ENCODE measurements around the gene TBC1D9.
"Not testable (repeated sequence)": the region's sequence is repeated elsewhere in the genome, so short reads cannot be mapped to it uniquely, and the experiment has no call there.

The TBC1D9 gene

DNA sequence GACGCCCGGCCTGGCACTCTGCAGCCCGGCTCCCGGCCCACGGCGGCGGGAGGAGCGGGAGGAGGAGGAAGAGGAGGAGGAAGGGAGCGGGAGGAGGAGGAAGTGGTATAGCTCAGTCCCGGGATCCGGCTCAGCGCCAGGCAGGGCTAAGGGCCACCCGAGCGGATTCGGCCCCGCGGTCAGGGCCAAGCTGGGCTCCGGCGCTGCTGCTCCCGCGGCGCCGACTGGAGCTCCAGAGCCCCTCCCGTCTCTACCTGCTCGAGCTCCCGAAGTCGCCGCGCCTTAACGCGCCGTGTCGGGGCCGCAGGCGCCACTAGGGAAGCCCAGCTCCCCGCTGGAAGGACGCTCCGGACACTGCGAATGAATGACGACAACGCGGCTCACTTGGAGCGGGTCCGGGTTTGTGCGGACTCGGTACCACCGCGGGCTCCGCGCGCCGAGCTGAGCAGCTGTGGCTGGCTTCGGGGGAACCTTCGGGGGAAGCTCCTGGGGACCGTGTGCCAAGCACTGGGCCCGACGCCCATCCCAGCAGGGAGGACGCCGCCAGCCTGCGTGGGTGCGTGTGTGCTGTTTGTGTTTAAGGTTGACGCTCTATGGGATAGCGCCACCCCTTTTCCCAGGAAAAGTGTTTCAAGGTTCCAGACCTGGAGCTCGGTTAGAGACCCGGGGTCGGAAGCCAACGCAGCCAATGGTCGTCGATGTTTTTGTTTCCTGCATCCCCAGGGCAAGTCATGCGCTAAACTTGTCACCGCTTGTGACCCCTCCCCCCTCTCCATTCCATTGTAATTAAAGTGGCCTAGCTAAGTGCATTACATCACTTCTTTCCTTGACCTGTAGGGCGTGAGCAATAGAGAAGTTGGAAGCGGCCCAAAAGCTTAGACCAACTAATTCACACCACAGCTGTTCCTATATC is at the start of gene TBC1D9:
TBC1D9 (minus strand) TSS at position 67 of the 913 bp plus-strand sequence. CDS start 340 bp downstream, outside the sequence.
- no peak for DNase-seq (ENCODE audit: low read depth)

- no peak for DNase-seq (ENCODE audit: low read depth)
These were observed 49.1 kb upstream of the TBC1D9 start for GRCh38 chr4:140805293-140805692.

GRCh38 chr4:140802591-140802990 is 46.4 kb upstream of the TBC1D9 start:
- no peak for DNase-seq (ENCODE audit: low read depth)

GRCh38 chr4:140800666-140801065 is 44.5 kb upstream of the TBC1D9 start:
- DNase-seq (ENCODE audit: low read depth), result no peak

- DNase-seq (ENCODE audit: low read depth), result no peak
These were observed 43.6 kb upstream of the TBC1D9 start for GRCh38 chr4:140799686-140800225.

DNA sequence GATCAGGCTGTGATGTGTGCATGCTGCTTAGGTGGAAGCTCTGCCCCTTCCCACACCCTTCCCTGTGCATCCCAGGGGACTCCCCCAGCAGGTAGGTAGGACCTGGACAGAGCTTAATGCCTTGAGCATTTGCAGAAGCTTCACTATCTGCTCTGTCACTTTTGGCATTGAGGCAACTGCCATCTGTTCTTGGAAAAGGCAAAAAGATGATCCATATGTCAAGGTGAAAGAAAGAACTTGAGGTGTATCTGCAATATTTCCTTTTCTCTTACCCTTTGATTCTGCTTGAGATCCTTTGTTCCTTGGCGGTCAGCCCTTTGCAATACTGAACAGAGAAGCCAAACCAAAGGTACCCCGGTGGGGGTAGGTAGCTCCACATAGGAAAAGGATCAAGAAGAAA is 37.1 kb upstream of the TBC1D9 start:
- DNase-seq (ENCODE audit: low read depth), result no peak

DNA sequence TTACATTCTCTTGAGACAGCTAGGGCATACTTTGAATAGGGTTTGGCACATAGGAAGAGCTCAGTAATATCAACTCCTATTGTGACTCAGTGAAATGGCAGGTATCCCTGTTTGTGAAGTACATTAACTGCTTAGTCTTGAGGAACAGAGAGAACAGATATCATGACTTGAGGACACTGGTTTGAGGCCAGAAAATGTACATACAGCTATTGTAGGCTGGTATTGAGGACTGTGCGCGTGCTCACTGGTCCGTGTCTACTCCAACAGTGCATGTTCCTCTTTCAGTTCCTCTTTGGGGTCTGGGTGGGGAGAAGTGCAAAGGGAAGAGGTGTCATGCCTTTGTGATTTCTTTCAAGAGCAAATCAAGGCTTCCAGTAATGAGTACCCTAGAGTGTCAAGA is 34.6 kb upstream of the TBC1D9 start:
- no peak for DNase-seq (ENCODE audit: low read depth)

- no peak for DNase-seq (ENCODE audit: low read depth)
These were observed 34.0 kb upstream of the TBC1D9 start for GRCh38 chr4:140790171-140790570.

- DNase-seq (ENCODE audit: low read depth), result no peak
These were observed 33.6 kb upstream of the TBC1D9 start for GRCh38 chr4:140789759-140790158.

GRCh38 chr4:140782787-140783186 is 26.6 kb upstream of the TBC1D9 start:
- not testable (repeated sequence) for DNase-seq (ENCODE audit: low read depth)

GRCh38 chr4:140781596-140781995 is 25.4 kb upstream of the TBC1D9 start:
- DNase-seq (ENCODE audit: low read depth), result no peak

DNA sequence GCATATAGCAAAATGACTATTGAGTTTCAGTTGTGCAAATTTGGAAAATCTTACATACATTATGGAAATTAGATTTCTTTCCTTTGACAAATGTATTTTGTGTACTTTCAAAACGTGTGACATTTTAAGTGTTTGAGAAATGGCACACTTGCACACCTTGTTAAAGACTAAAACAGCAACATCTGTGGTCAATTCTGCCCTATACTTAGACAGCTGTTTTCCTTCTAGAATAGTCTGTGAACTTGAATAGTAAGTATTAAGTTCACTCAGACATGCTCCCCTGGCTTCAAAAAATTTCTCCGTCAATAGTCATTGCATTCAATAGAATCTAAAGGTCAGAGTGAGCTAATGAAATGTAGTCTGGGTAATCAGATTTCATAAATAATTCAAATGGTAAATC is 21.7 kb upstream of the TBC1D9 start:
- DNase-seq (ENCODE audit: low read depth), result no peak

DNA sequence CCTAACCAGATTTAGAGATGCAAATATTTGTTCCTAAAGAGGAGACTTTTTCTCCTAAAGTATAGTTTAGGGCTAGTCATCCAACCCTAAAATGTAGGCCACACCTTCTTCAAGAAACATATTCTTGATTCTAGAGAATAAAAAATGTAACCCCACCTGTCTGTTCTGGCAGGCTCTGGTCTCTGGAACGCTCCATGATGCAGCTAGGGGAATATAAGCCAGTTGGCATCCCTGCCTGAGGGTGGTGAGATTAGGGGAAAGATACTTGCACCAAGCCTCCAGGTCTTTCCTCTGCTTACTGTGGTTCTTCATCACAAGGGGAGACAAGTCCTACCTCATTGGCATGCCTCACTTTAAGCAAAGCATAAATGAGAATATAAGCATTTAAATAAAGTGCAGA is 21.2 kb upstream of the TBC1D9 start:
- no peak for DNase-seq (ENCODE audit: low read depth)

DNA sequence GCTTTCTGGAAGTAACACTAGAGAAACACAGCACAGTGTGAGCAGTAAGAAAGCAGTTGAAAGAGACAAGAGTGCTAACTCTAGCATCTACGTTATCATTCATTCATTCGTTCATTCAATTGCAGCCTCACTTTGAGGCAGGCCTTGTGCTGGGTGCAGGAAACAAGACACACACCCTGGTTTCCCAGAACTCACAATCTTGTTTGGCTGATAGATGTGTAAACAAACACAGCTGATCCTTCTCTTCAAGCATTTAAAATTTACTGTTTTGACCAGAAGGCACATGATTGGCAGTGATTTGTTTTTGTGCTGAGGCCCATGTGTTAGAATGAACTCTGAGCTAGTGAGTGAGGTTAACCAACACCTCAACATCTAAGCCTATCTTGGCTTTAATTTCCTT is 20.4 kb upstream of the TBC1D9 start:
- no peak for DNase-seq (ENCODE audit: low read depth)

DNA sequence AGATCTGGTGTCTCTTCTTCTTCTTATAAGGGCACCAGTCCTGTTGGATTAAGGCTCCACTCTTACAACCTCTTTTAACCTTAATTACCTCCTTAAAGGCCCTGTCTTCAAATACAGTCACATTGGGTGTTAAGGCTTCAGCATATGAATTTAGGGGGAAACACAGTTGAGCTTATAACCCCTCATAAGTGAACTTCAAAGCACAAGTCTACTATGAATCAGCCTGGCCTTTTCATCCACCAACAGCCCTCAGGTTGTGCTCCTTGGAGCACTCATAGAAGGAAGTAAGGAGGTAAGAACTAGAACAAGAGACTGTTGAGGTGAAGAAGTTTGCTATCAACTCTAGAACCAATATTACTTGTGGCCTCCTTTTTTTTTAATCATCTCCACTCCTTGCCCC is 18.8 kb upstream of the TBC1D9 start:
- DNase-seq (ENCODE audit: low read depth), result no peak

- no peak for DNase-seq (ENCODE audit: low read depth)
These were observed 18.3 kb upstream of the TBC1D9 start for GRCh38 chr4:140774510-140774909.

GRCh38 chr4:140769209-140769608 is 13.0 kb upstream of the TBC1D9 start:
- DNase-seq (ENCODE audit: low read depth), result no peak

DNA sequence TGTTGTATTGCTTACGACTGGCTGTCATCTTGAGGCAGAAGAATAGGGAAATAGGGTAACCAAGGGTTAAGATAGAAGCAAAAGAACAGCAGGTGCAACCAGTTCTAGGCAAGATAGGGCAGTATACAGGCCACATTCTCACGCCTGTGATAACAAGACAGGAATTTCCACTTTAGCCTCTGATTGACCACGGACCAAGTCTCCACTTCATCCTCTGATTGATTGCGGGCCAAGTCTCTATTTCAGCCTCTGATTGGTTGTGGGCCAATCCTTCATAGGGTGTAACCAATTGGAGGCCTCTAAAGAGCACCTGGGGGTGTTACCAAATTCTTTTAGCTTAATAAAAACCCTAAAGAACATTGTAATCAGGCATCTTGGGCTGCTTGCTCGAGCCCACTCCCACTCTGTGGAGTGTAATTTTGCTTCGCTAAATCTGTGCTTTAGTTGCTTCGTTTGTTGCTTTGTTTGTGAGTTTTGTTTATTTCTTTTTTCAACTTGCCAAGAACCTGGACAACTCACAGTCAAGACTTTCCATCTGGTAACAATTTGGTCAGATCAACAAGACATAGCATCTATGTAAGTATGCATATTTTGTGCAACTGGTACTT is 8.7 kb upstream of the TBC1D9 start:
- no peak for DNase-seq (ENCODE audit: low read depth)

- DNase-seq (ENCODE audit: low read depth), result no peak
These were observed 6.0 kb upstream of the TBC1D9 start for GRCh38 chr4:140762202-140762601.

- DNase-seq (ENCODE audit: low read depth), result no peak
These were observed 1.0 kb upstream of the TBC1D9 start for GRCh38 chr4:140757232-140757630.

- no peak for DNase-seq (ENCODE audit: low read depth)
These were observed 339 bp downstream of the TBC1D9 start for GRCh38 chr4:140755774-140756318.

DNA sequence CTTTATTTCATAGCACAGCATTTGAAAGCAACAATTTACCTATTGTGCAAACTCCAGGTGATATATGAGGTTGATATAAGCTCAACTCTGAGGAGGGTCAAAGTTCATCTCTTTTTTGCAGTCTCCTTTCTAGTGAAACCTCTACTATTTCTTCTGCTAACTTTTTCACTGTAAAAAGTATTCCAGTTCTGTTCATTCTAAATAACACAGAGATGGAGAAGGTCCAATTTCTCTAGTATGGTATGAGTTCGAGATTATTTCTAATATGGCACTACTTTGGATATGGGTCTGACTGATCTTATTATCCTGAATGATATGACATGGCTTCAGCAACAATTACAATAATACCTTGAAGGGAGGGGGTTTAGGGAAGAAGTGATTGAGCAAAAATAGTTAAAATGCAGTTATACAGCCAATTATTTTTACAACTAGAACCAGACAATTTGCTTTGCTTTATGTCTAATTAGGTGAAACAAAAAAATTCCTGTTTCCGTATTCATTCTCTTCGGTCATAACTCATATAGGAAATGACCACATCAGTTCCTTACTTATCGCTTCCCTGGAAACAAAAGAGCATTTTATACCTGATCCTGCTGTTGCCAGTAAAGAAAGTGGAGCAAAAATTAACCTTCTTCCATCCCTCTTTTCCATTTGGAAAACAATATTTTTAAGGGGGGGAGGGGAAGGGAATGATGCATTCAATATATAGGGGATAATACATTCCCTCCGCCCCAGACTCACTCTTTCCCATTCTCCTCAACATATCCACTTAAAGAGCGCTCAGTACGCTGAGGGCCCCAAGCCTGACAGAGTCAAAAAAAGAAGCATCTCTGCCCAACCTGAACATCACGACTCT is 1.0 kb downstream of the TBC1D9 start:
- no peak for DNase-seq (ENCODE audit: low read depth)

Data from stimulated activated CD8-positive, alpha-beta memory T cell treated with anti-CD3 and anti-CD28 coated beads, Interleukin-12 subunit alpha, Interleukin-12 subunit beta, amount 100 ng/mL, for 4 hours (primary cell).